ENCODE measurements around the gene TRAF2.
"Not testable (repeated sequence)": the region's sequence is repeated elsewhere in the genome, so short reads cannot be mapped to it uniquely, and the experiment has no call there.

TRAF2 gene

GRCh38 chr9:136858844-136859757, 27.2 kb upstream of the TRAF2 start:
- no peak for FAIRE-seq

- no peak for FAIRE-seq
Measured at GRCh38 chr9:136860529-136860928, 25.8 kb upstream of the TRAF2 start.

GRCh38 chr9:136860933-136861873, 25.1 kb upstream of the TRAF2 start:
- no peak for FAIRE-seq

DNA sequence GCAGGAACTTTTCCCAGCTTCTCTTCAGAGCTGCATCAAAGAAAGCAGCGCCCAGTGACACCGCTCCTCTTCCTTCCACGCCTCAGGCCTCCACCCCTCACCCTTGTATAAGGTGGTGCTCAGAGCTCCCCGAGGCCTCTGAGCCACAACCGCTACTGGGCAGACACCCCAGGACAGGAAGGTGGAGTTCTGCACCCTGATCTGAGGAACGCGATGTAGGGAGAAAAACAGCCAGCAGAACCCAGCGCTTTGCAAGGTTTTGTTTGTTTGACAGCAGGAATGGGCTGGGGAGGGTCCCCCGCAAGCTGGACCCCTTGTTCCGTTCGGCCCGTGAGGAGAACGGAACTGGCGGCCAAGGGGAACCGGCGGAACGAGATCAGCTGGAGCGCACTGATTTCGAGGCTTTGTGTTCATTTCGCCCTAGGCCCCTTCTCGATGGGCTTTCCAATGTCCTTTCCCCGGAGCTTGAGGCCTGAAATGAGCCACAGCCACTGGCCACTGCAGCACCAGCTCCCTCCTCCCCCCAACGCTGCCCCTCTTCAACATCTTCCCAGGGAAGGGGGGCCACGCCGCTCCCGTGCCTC, 24.4 kb upstream of the TRAF2 start:
- FAIRE-seq: no peak

GRCh38 chr9:136862849-136863622, 23.3 kb upstream of the TRAF2 start:
- FAIRE-seq: no peak

DNA sequence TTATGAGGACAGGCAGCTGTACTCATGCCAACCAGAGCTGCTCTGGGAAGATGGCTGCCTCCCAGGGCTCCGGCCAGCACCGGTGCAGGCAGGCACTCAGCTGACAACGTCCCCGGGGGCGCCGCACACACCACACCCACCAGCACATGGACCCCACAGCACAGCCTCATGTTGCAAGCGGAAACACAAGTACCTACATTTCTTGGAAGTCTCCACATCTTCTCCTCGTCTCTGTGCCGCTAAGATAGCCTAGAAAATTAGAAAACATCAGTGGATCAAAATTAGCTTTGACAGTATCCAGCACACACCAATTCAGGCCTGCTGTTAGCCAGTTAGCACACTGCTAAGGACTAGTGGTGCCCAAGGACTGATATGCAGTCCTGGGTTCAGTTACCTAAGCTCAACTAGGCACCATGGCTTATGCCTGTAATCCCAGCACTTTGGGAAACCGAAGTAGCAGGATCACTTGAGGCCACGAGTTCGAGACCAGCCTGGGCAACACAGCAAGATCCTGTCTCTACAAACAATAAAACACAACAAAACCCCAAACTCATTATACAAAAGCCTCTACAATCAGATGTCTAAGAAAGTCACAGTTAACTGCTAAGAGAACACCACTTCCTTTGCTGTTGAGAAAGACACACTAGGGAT, 22.6 kb upstream of the TRAF2 start:
- FAIRE-seq: no peak

DNA sequence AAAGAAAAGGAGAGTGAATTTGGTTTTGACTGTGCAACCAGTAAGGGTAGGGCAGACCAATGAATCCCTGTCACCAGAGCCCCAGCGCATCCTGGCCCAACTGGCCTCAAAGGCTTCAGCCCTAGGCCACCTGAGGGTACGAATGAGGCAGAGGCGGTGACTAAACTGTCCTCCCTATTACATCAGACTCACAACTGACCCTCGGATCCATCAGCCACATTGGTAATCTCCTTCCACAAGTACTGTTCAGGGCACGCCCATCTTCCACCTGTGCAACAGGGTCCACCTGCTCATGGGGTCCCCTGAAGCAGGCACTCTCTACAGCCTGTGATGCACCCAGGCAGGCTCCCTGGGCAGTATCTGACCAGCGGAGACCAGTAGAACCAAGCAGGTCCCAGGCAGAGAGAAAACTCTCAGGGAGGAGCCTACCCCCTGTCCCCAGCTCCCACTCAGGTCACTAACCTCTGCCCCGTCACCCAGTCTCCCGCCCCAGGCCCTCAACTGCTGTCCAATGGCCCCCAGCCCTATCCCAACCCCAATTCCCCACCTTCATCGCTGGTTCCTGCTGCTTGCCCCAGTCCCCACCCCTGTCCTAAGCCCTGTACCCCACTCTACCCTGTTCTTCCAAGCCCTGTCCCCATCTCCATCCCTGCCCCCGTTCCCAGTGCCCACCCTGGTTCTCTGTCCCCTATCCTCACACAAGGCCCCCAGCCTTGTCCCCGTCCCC, 21.1 kb upstream of the TRAF2 start:
- FAIRE-seq: no peak

- FAIRE-seq: no peak
Measured at GRCh38 chr9:136865768-136866103, 20.6 kb upstream of the TRAF2 start.

DNA sequence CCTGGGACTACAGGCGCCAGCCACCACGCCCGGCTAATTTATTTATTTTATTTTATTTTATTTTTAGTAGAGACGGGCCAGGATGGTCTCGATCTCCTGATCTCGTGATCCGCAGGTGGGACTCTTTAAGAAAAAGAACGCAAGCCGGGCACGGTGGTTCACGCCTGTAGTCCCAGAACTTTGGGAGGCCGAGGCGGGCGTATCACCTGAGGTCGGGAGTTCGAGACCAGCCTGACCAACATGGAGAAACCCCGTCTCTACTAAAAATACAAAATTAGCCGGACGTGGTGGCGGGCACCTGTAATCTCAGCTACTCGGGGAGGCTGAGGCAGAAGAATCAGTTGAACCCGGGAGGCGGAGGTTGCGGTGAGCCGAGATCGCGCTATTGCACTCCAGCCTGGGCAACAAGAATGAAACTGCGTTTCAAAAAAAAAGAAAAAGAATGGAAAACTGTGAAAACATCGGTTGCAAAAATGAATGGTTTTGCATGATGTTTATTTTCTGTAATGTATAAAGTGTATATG, 19.4 kb upstream of the TRAF2 start:
- not testable (repeated sequence) for FAIRE-seq

DNA sequence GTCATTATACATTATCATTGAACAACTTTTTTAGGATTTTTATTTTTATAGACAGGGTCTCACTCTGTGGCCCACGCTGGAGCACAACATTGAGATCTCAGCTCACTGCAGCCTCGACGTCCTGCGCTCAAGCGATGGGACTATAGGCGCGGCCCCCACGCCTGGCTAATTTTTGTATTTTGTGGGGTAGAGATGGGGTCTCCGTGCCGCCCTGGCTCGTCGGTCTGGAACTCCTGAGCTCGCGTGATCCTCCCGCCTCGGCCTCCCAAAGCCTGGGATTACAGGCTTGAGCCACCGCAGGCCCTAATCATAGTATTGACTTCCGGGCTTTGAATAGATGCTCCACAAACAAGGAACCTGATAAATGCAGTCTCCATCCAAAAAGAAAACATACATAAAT, 18.8 kb upstream of the TRAF2 start:
- FAIRE-seq: no peak

DNA sequence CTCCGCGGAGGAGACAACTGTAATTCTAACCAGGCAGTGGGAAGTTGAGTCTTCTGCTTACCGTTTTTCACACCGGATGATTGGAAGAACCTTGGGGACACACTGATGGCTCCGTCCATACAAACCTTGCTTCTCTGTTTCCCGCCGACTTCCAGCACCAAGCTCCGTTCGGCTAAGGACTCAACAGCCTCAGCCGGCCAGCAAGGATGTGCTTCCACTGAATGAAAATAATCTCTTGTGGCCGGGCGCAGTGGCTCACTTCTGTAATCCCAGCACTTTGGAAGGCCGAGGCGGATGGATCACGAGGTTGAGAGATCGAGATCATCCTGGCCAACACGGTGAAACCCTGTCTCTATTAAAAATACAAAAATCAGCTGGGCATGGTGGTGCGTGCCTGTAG, 18.4 kb upstream of the TRAF2 start:
- FAIRE-seq: no peak

GRCh38 chr9:136868644-136869043, 17.7 kb upstream of the TRAF2 start:
- no peak for FAIRE-seq

DNA sequence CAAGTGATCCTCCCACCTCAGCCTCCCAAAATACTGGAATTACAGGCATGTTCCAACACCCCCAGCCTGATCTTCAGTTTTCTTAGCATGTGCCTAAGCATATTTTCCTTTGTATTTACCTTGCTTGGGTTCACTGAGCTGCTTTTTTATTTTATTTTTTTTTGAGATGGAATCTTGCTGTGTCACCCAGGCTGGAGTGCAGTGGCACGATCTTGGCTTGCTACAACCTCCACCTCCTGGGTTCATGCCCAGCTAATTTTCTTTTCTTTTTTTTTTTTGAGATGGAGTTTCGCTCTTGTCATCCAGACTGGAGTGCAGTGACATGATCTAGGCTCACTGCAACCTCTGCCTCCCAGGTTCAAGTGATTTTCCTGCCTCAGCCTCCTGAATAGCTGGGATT, 16.7 kb upstream of the TRAF2 start:
- not testable (repeated sequence) for FAIRE-seq

DNA sequence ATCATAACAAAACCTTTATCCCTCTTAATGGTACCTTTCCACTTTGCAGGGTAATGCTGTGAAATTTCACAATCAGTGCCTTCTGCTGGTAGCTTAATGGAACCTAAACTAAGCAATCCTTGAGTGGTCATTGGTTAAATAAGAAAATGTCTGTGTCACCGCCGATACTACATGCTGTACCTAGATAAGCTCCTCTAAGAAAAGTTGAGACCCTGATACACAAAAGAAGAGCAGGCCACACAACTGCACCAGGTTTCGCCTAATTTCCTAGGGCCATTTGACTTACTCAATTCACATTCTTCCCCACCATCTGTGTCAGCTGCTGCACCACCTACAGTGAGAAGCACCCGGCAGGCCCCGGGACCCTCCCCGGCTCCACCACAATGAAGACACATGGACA, 11.2 kb upstream of the TRAF2 start:
- FAIRE-seq: no peak

DNA sequence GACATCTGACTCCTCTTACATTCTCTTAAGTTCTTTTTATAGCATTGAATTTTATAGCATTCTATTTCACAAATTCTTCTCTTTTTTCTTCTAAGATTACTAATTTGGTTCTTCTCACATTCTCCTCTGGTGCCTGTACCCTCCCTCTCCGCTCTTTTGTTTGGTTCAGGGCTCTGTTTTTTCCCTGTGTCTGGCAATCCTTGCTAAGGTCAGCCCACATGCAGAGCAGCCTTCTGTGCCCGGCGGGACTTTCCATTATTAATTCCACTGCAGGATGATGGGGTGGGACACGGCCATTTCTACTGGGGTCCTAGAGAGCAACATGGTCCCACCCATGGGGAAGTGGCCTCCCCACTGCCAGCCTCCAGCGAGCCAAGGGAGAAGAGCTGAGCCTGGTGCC, 9.8 kb upstream of the TRAF2 start:
- FAIRE-seq: no peak

GRCh38 chr9:136880651-136881050, 5.7 kb upstream of the TRAF2 start:
- no peak for FAIRE-seq

DNA sequence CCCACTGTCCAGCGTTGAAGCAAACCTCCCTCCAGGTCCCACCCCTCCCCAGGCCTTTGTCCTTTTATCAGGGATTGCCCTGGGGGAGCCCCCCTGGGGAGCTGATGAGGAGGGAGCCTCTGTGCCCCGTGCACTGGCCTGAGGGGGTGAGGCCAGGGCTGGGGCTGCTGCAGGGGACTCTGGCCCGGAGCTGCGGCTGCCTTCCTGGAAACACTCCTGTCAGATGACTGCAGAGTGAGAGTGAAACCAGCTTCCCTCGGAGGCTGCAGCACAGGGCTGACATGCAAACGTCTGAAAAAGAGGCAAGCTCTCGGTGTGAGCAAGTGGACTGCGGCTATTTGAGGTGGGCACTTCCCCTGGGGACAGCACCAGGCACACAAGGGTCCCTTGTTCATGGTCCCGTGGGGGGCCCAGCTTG, 4.6 kb upstream of the TRAF2 start:
- no peak for FAIRE-seq

DNA sequence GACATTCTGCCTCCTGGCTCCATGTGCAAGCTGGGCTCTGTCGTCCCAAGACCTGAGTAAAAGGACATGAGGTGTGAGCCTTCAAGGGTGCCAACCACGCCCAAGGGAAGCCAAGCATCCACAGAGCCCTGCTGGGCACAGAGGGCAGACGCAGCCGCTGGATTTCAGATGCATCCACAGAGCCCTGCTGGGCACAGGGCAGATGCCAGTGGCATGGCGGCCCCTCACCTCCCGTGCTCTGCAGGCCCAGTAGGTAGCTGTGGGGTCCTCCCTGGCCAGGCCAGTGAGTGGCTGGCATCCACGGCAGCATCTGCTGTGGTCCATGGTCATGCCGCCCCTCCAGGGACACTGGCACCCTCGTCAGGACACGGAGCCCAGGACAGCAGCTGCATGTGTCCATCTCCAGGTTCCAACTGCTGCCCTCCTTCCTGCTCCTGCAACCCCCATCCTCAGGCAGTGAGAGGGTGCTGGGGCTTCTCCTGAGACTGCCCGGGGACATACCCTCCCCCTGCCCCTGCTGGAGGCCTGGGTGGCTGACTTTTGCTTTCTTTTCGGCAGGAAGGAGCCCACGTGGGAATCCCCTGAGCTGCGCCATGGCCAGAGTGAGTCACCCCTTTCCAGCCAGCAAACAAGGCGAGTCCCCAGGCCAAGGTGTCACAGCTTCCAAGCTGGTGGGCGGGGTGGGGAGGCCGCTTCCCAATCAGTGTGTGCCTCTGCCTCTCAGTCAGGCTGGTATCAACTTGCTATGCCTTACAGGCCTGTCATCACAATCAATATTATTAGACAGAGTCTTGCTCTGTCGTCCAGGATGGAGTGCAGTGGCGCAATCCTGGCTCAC, 4.0 kb upstream of the TRAF2 start:
- no peak for FAIRE-seq

- FAIRE-seq: not testable (repeated sequence)
Measured at GRCh38 chr9:136882947-136883283, 3.4 kb upstream of the TRAF2 start.

DNA sequence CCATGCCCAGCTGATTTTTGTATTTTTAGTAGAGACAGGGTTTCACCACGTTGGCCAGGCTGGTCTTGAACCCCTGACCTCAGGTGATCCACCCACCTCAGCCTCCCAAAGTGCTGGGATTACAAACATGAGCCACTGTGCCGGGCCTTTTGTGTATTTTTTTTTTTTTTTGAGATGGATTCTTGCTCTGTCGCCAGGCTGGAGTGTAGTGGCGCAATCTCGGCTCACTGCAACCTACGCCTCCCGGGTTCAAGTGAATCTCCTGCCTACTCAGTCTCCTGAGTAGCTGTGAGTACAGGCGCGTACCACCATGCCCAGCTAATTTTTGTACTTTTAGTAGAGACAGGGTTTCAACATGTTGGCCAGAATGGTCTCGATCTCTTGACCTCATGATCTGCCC, 2.6 kb upstream of the TRAF2 start:
- FAIRE-seq: not testable (repeated sequence)
